Endothelial cell of umbilical vein (primary cell): ENCODE data around the gene B4GALNT3. TPM values are rescaled to one million over a fixed set of nuclear protein-coding genes. Genes with fewer than 3 reads are reported as not detected.

Source experiments
- BruUV-seq: library from RNA; stranded (reverse); fragments of 400-500 nt; replicated peaks from 2 replicates; lab custom pipeline; 2021; lab: Mats Ljungman, UMichigan
- CTCF ChIA-PET: fragments of 300-600, 350-600 bp; sonication (Branson Sonifier 250); formaldehyde crosslinking; loops from one replicate; lab custom pipeline; 2021; ENCODE audit warnings: antibody characterized with exemption, inconsistent platforms; lab: Charles Lee
- POLR2A ChIA-PET: fragments of 300-600, 350-600 bp; sonication (Branson Sonifier 250); formaldehyde crosslinking; loops from one replicate; lab custom pipeline; 2021; ENCODE audit warnings: antibody characterized with exemption, inconsistent platforms; lab: Charles Lee
- DNase-seq: peaks from one replicate; pipeline ENCODE4 v3.0.0-alpha.2; 2011; ENCODE audit warnings: low read depth, low spot score
- FAIRE-seq: peaks from 2 replicates; lab custom pipeline; 2011; peaks lifted over from hg19 to GRCh38; lab: Jason Lieb, UNC
- H2AFZ ChIP-seq: 2 replicates; pipeline ENCODE4 v1.6.0; 2012; ENCODE audit warnings: low read depth, low read length, control low read depth, inconsistent platforms
- H3K27ac ChIP-seq: 2 replicates; pipeline ENCODE4 v1.5.1; 2011; ENCODE audit warnings: low read depth, mild to moderate bottlenecking, control low read depth, low read length, moderate library complexity; ENCODE audit not compliant: insufficient read depth
- H3K27me3 ChIP-seq, 2 experiments: 2 replicates each; pipeline versions ENCODE4 v1.6.0 to v1.6.1; 2011; ENCODE audit warnings: low read length in 2 of 2, mixed read lengths in 1 of 2; ENCODE audit not compliant: control insufficient read depth in 2 of 2, insufficient read depth in 2 of 2
- H3K36me3 ChIP-seq, 2 experiments: 2 replicates in 1 of 2; 3 replicates in 1 of 2; pipeline ENCODE4 v1.5.1; 2011; ENCODE audit warnings: low read length in 2 of 2, mild to moderate bottlenecking in 1 of 2, moderate library complexity in 1 of 2; ENCODE audit not compliant: control insufficient read depth in 2 of 2, insufficient read depth in 2 of 2; ENCODE audit errors: extremely low read depth in 1 of 2
- H3K4me1 ChIP-seq: 3 replicates; pipeline ENCODE4 v1.5.1; 2011; ENCODE audit warnings: mild to moderate bottlenecking, low read length; ENCODE audit not compliant: control insufficient read depth, insufficient read depth; ENCODE audit errors: extremely low read depth
- H3K4me2 ChIP-seq: 2 replicates; pipeline ENCODE4 v1.6.1; 2011; ENCODE audit warnings: low read length, control low read depth, mixed read lengths; ENCODE audit not compliant: insufficient read depth
- H3K4me3 ChIP-seq, 3 experiments: fragments of 200-600 bp in 1 of 3; sonication (generic), shearing (Covaris generic) in 1 of 3; replicated peaks in 1 of 3; 2 replicates each; pipeline ENCODE4 v1.5.1; 2011 to 2016; ENCODE audit warnings: control low read depth in 3 of 3, low read length in 3 of 3, mild to moderate bottlenecking in 2 of 3, inconsistent platforms in 1 of 3, low read depth in 1 of 3, moderate library complexity in 1 of 3; ENCODE audit not compliant: insufficient read depth in 1 of 3
- H3K79me2 ChIP-seq: 2 replicates; pipeline ENCODE4 v1.6.0; 2012; ENCODE audit warnings: low read length, inconsistent platforms; ENCODE audit not compliant: control insufficient read depth, insufficient read depth
- H3K9ac ChIP-seq: replicated peaks from 2 replicates; pipeline ENCODE3; 2011; ENCODE audit warnings: low read length, control low read depth; ENCODE audit not compliant: insufficient read depth; ENCODE audit errors: extremely low read depth
- H3K9me1 ChIP-seq: replicated peaks from 3 replicates; pipeline ENCODE4 v1.6.0; 2011; ENCODE audit warnings: mild to moderate bottlenecking, low read length; ENCODE audit not compliant: control insufficient read depth, insufficient read depth; ENCODE audit errors: extremely low read depth
- H3K9me3 ChIP-seq: replicated peaks from 2 replicates; pipeline ENCODE4 v1.5.1; 2012; ENCODE audit warnings: low read length, inconsistent platforms; ENCODE audit not compliant: control insufficient read depth, insufficient read depth
- H4K20me1 ChIP-seq: replicated peaks from 2 replicates; pipeline ENCODE3; 2011; ENCODE audit warnings: mild to moderate bottlenecking, low read length; ENCODE audit not compliant: control insufficient read depth, insufficient read depth; ENCODE audit errors: extremely low read depth
- CTCF ChIP-seq, 2 donors: IDR thresholded peaks; 1 replicate in 1 of 2; 2 replicates in 1 of 2; pipeline ENCODE4 v1.5.1; 2011; ENCODE audit warnings: low read length in 2 of 2, mild to moderate bottlenecking in 2 of 2, moderate library complexity in 2 of 2, control low read depth in 1 of 2, inconsistent platforms in 1 of 2, low read depth in 1 of 2; ENCODE audit not compliant: insufficient read depth in 1 of 2; ENCODE audit errors: extremely low read depth in 1 of 2
- EZH2 ChIP-seq: IDR thresholded peaks from 2 replicates; pipeline ENCODE4 v1.6.1; 2012; ENCODE audit warnings: borderline replicate concordance, low read depth, mild to moderate bottlenecking, moderate library complexity, low read length, inconsistent platforms; ENCODE audit not compliant: severe bottlenecking
- GATA2 ChIP-seq: IDR thresholded peaks from 2 replicates; pipeline ENCODE4 v1.7.0; 2011; ENCODE audit warnings: low read depth, mild to moderate bottlenecking, moderate library complexity, mixed read lengths, low read length; ENCODE audit not compliant: insufficient read length, insufficient read depth
- JUN ChIP-seq: IDR thresholded peaks from 2 replicates; pipeline ENCODE4 v1.6.1; 2011; ENCODE audit warnings: borderline replicate concordance, low read depth; ENCODE audit not compliant: insufficient read length, insufficient read depth
- POLR2AphosphoS5 ChIP-seq: IDR thresholded peaks from 2 replicates; pipeline ENCODE4 v1.6.1; 2012; ENCODE audit warnings: low read depth, mild to moderate bottlenecking, control low read depth, low read length, moderate library complexity; ENCODE audit not compliant: insufficient read depth
- dilution Hi-C: fragments of 300-500 bp; cut with MboI; formaldehyde crosslinking; loops from one replicate; pipeline ENCODE4 v1.15.0; 2019; ENCODE audit warnings: low sequenced_read_pairs; ENCODE audit not compliant: extremely low pct_ligation_motif_present
- intact Hi-C: fragments of 100-400 bp; cut with micrococcal nuclease; formaldehyde crosslinking; loops from one replicate; pipeline ENCODE4 v1.10.0; 2022
- polyA plus RNA-seq, 4 experiments: library from polyadenylated mRNA; depleted of rRNA in 3 of 4; stranded (reverse) in 3 of 4; unstranded in 1 of 4; fragments of >200 nt; gene quantifications; 2 replicates each; pipeline versions ENCODE4 v1.2.1 to v1.2.3, GENCODE V29; 2011 to 2012; ENCODE audit warnings: missing spikeins in 1 of 4
- total RNA-seq: library from RNA; stranded (reverse); gene quantifications from 2 replicates; pipeline ENCODE4 v1.2.3, GENCODE V29; 2021

The B4GALNT3 gene
- total and polyA plus RNA-seq, 2 donors (not counting 3 experiments of a cell fraction or from before 2014, with no cell fraction given): 0.07 TPM; not detected in 1

GRCh38 chr12:546265-546919 lies 86.7 kb downstream of the B4GALNT3 start:
- no peak overlapping the region for H3K9ac ChIP-seq
- H3K36me3 ChIP-seq: no peaks in the 10 kb centered on the region
- H3K9me1 ChIP-seq: no peaks in the 10 kb centered on the region
- no peaks in the 10 kb centered on the region for H4K20me1 ChIP-seq
- H3K4me3 ChIP-seq: no peak overlapping the region
- no TSS peak for BruUV-seq
- H3K4me1 ChIP-seq: peaks cover 9% of the 10 kb centered on the region
- DNase-seq (no peak), FAIRE-seq (no peak)
- no peak for TF ChIP-seq JUN
- no peak for TF ChIP-seq GATA2
- H3K9me3 ChIP-seq: no peaks in the 10 kb centered on the region
- ChIA-PET CTCF (interaction anchor here (0.8 to 3.5 kb wide), 10 partner anchors 8 to 104 kb away, joined by 3 to 173 read pairs (median 5); no protein-coding TSS in a partner anchor), POLR2A (no interaction called here)
- dilution Hi-C loops (no loop called here), intact Hi-C loops (no loop called here)
- no peak overlapping the region for H3K27ac ChIP-seq
- H3K4me2 ChIP-seq: no peak overlapping the region
- H3K79me2 ChIP-seq: no peaks in the 10 kb centered on the region
- peaks cover 0 to 10% of the 10 kb centered on the region in 2 experiments for H3K27me3 ChIP-seq
- H2AFZ ChIP-seq: no peak overlapping the region

- DNase-seq (peak; percentile 61), FAIRE-seq (no peak)
- Histone ChIP-seq H3K36me3 (no peaks in the 10 kb centered on the region), H3K27ac (no peak overlapping the region), H3K9me3 (no peaks in the 10 kb centered on the region), H3K4me2 (no peak overlapping the region), H4K20me1 (no peaks in the 10 kb centered on the region), H2AFZ (no peak overlapping the region), H3K9ac (no peak overlapping the region), H3K27me3 (peaks cover 0 to 10% of the 10 kb centered on the region in 2 experiments), H3K79me2 (no peaks in the 10 kb centered on the region), H3K9me1 (no peaks in the 10 kb centered on the region), H3K4me1 (peaks cover 9% of the 10 kb centered on the region), H3K4me3 (no peak overlapping the region)
- no TSS peak for BruUV-seq
- no peak for TF ChIP-seq EZH2
- no peak for TF ChIP-seq POLR2AphosphoS5
- peak; percentile 98 for TF ChIP-seq CTCF (IDR thresholded peaks at IDR 0.05; ENCODE audit: extremely low read depth in 1 of 2, insufficient read depth in 1 of 2, low read depth in 1 of 2, low read length in 2 of 2)
- ChIA-PET POLR2A (no interaction called here), CTCF (interaction anchor here (0.8 to 3.5 kb wide), 12 partner anchors 8 to 145 kb away, joined by 3 to 173 read pairs (median 4); partner anchors contain the start of gene CCDC77)
- dilution Hi-C loops (no loop called here), intact Hi-C loops (loop anchor here (1.0 kb wide), 2 partner anchors 94 to 105 kb away; no protein-coding TSS in a partner anchor)
These were observed 87.4 kb downstream of the B4GALNT3 start for GRCh38 chr12:546920-547845.
